Stimulated activated CD8-positive, alpha-beta memory T cell treated with anti-CD3 and anti-CD28 coated beads, Interleukin-15, amount 100 ng/mL, for 24 hours (primary cell): Measurements from ENCODE around the gene TMEM187.
A peak's percentile ranks its signal among the peaks of the same experiment; 100 is the strongest.

Experiments used
- DNase-seq: peaks from one replicate; pipeline ENCODE4 v3.0.0-alpha.2; 2020; ENCODE audit warnings: low read depth

TMEM187 gene

DNA sequence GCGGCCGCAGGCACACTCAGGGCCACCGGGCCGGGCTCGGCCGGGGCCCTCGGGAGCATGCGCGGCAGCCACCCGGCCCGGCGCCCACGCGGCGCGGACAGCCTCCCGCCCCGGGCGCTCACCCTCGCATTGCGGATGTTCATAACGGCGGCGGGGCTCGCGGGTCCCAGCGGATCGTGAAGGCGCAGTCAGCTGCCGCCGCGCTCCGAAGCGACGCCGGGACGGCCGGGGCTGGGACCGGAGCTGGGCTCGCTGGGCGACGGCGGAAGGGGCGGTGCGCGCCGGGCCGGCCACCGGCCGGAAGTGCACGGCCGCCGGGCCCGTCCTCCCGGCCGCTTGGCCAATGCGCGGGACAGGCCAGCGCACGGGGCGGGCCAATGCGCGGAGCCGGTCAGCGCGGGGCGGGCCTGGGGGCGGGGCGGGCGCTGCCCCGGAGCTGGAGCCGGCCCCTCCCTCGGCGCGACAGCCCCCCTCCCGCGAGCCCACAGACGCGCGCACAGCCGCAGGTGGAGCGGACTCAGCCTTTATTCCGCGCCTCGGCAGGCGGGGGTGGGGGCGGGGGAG, 37.7 kb upstream of the TMEM187 start, which contains the start of gene NAA10:
NAA10 (minus strand) TSS at position 276 of the 564 bp plus-strand sequence; CDS start at position 143, 133 bp downstream.
- DNase-seq, result no peak

DNA sequence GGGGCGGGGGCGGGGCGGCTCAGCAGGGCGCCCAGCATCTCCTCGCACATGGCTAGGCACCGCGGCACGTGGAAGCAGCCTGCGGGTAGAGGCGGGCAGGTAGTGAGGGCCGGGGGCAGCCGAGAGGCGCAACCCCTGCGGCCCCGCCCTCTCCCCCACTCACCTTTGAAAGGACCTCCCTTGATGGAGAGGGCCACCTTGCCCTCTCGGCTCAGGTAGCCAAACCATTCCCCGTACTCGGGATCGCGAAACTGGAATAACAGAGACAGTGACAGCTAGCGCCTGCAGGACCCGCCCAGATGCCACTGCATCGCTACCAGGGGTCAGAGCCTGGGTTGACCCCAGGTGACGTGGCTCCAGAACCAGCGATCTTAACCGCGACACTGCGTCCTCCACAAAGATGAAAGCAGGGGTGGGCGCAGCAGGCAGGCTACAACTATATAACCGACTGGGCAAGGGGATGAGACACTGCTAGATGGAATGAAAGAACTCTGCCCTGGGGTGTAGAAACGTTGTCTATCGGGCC, 37.2 kb upstream of the TMEM187 start:
- DNase-seq, result no peak

DNA sequence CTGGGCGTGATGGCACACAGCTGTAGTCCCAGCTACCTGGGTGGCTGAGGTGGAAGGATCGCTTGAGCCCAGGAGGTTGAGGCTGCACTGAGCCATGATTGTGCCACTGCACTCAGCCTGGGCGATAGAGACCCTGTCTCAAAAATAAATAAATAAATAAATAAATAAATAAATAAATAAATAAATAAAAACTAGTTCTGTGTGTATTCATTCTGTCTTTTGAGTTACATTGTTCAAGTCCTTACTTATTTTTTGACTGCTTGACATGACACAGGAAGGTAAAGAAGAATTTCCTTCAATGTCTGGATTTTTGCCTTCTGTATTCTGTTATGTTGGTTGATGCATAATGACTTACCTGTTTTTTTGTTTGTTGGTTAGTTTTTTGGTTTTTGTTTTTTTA, 35.5 kb upstream of the TMEM187 start:
- no peak for DNase-seq

DNA sequence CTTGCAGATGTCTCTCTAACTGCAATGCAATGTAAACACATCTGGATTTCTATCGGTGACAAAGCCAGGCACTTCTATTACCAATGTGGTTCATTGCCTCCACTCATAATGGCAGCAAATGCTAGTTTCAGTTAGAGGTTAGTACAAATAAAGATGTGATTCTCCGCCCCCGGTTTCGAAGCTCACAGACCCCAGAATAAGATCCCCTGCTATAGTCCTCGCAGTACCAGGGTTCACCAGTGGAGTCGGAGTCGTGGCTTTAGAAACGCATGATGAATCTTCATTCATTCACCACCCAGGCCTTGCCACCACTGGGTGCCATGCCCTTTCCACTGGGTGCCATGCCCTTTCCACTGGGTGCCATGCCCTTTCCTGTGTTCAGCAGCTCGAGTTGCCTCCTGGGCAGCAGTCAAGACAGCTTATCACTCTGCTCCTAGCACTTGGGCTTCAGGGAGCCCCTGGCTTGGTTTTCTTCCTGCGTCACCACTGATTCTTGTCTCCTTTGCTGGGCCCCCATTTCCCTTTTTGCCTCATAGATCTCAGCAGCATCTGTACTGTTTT, 34.2 kb upstream of the TMEM187 start:
- DNase-seq, result no peak

DNA sequence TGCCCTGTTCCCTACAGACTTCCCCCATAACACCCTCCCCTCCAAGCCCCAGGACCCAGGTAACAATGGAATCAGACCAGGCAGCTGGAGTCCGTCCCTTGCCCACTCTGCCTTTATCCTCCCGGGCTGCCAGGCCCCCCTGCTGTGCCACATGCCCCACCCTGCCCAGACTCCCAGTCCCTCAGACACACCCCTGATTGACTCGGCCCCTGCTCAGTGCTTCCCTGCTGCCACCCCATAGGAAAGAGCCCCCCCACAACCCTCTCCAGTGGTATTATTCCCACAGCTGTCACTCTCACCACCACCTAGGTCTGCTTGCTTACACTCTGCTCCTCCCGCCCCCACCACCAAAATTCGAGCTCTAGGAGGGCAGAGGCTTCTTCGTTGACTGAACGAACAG, 33.0 kb upstream of the TMEM187 start:
- no peak for DNase-seq

DNA sequence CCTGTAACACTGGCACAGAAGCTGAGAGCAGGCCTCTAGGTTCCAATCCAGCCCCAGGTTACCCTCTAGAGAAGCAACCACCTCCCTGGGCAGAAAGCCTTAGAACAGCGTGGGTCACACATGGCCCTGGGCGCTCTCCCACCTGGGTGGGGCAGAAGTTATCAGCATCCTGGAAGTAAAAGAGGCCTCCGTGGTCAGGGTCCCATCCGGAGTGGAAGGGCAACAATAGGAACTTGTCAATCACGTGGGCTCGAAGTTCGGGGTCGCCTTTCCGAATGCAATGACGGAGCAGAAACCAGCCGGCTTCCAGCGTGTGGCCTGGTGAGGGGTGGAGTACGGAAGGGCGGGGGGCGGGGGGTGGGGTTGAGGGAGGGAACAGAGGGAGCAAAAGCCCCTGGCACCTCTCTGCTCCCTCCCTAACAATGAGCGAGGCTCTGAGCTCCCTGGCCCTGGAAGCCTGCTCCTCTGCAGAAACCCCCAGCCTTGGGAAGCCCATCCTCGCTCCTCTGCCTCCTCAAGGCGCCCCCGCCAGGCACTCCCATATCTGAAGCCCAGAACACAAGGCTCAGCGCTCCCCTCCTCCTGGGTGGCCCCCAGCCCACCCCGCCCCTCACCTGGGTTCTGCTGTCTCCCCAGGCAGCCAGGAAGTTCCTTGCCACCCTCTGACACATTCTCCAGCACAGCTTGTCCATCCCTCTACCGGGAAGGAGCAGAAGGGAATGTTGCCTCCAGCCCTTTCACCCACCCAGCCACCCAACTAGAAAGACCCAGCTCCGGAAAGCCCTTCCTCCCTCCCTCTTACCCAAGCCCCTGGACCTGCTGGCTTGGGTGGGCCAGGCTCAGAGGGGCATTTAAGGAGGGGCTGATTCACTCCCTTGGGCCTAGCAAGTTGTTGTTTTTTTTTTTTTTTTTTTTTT, 31.0 kb upstream of the TMEM187 start:
- no peak for DNase-seq

DNA sequence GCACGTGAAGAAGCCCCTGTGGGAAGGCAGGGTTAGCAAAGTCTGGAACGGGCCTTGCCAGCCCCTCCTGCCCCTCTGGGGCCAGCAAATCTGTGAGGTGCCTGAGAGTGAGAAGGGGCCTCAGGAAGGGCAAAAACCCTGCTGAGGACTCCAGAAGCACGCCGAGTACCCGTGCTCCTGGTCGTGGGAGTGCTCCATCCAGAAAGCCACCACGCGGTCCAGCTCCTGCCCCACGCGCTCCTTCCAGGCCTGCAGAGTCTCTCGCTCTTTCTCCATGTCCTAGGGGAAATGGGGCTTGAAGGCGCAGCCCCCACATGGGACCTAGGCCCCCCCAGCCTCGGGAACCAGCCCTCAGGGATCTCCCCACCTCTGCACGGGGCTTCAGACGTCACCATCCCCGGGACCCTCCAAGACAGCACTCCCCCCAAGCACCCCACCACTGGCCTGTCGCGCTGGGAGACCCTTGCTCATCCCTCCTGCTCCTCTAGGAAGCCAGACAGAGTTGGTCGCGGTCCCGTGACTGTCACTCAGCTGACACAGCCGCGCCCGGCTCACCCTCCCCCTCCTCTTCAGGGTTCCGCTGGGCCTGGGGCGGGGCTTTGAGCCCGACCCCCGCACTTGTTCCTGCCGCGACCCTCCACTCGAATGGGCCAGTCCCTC, 28.3 kb upstream of the TMEM187 start, which contains the start of gene RENBP:
RENBP (minus strand) TSS at position 504 of the 660 bp plus-strand sequence; CDS start at position 471, 33 bp downstream.
- DNase-seq, result no peak

DNA sequence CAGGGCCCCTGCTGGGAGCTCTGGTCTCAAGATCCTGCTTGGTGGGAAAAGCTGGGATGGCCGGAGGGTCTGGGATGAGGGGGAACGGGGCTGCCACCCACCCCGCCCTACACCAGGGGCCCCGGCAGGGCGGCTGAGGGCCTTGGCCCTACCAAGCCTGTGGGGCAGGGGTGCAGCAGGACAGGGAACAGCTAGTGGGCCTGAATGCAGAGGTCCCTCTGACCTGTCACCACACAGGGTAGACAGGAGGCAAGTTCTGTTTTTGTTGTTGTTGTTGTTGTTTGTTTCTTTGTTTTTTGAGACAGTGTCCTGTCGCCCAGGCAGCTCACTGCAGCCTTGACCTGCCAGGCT, 27.8 kb upstream of the TMEM187 start:
- DNase-seq, result no peak

DNA sequence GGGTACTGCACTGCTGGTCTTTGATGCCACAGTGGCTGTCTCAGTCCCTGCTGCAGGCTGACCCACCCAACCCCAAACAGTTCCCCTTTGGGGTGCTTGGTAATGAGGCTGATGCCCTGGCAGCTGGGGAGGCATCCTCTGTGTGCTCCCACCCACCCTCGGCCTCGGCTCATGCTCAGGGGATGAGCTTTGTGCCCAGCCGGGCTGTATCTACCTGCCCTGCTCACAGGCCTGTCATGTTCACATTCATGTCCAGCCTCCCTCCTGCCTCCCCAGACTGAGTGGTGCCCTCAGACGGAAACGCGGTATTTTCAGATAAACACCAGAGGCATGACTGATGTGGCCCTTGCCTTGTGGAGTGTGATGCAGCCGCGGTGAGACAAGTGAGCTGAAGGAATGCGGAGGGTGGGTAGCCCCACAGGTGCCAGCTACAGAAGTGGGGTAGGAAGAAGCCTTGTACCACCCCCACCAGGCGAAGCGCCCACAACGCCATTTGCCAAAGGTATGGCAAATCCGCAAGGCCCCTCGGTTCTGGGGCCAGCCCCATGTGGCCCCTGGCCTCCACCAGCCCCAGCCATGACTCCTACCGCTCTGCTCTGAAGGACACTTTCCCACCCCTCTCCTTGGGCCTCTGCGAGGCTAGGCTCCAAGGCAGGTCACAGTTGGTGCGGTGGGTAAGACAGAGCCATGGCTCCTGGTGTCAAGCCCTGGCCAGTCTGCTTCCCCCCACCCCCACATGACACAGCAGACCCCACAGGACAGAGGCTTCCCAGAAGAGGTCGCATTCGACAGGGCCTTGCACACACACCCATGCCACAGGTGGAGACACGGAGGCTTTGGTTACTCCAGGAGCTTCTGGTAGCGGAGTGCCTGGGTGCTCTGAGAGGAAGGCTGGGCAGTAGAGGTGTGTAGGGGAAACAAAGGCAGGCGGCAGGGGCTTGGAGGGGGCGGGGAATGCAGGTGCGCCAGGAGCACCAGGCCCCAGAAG, 26.3 kb upstream of the TMEM187 start:
- DNase-seq, result no peak

DNA sequence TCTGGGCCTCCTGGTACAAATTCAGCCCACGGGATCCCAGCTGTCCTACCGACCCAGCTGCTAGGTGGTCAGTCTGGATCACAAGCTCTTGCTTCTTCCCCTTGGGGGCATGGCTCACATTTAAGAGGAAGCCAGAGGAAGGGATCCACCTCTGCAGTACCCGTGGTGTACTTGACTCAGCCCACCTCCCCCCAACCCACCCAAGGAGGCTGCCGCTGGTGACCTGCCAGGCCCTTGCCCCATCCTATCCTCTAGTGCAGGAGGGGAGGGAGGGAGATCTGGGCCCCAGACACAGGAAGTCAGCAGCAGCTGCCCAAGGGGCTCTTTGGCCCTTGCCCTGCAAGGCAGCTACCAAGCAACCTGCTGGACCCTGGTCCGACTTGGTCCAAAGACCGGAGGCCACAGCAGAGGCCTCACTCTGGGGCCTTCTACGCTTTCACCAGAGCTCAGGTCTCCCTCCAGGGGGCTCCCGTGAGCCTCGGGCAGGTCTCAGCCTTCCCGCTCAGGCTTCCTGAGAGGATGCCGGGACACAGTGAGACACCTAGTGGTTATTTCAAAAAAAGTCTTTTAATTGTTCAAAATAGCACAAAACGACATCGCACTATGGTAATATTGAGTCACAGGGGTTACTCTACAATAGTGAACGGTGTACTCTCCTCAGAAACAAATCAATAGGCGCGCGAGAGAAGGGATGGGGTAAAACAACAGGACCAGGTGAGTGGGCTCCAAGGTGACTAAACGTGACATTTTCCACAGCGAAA, 25.4 kb upstream of the TMEM187 start:
- DNase-seq, result no peak

DNA sequence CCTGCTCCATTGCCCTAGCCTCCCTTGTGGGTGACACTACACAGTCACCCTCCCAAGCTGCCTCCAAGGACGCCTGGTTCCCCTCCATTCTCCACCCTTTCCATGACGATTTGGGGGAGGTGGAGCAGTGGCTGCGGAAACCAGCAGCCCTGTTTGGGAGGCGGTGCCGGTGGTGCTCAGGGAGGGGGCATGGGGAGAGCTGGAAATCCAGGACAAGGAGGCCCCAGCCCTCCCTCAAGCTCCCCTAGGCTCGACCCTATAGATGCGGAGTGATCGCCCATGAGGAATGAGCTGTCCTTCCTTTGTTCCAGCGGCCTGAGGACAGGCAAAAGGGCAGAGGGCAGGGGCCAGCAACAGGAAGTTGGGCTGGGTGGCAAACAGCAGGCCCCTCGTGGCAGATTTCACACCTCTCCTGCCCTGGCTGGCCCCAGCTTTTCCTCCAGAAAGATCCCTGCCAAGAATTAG, 24.5 kb upstream of the TMEM187 start:
- no peak for DNase-seq

DNA sequence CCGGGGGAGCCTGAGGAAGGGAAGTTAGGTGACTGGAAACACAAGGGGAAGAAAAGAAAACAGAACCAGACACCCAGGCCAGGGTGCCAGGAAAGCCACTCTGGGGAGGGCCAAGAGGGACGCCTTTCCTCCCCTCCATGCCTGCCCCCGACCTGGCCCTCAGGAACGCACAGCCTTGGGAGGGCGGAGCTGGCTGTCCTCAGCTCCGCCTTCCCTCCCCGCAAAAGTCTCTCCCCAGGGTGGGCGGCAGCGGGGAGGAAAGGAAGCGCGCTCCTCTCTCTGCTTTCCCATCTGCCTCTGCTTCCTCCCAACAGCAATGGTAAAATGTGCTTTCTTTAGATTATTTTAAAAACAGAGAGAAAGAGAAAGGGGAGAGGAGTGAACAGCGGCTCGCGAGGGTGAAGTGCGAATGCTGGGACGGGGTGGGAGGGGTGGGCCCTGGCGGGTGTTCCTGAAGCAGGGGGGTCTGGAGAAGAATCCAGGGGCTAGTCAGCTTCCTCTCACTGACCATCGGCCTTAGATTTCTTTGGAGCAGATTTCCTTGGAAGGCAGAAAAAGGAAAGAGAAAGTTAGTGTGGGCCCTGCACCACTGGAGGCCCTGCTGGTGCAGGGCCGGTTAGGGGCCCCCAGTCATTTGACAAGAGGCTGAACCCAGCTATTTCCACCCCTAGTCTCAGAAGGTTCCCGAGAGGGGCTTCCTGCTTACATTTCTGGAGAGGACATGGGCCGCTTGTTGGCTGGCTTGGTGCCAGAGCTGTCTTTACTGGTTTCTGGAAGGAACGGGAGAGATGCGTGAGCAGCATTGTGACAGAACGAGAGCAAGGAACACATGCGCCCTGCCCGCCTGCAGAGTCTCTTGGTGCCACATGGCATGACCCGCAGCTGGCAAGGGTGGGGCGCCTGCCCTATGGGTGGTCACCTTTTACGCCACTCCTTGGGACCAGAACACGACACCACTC, 23.4 kb upstream of the TMEM187 start:
- DNase-seq, result no peak

DNA sequence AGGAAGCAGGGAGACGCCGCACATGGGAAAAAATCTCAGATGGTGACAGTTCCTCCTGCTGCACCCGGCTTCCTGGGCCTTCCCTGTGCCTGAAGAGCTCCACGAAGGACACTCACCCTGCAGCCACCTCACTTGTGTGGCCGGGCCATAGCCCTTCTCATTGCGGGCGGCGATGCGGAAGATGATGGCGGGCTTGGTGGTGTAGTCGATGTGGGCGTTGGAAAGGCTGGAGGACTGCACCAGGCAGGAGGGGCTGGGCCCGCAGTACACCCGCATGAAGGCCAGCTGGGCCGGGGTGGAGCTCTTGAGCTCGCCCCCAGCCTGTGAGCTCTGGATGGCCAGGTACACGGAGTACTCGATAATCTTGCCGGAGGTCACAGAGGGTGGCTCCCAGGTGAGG, 22.4 kb upstream of the TMEM187 start:
- DNase-seq, result no peak

DNA sequence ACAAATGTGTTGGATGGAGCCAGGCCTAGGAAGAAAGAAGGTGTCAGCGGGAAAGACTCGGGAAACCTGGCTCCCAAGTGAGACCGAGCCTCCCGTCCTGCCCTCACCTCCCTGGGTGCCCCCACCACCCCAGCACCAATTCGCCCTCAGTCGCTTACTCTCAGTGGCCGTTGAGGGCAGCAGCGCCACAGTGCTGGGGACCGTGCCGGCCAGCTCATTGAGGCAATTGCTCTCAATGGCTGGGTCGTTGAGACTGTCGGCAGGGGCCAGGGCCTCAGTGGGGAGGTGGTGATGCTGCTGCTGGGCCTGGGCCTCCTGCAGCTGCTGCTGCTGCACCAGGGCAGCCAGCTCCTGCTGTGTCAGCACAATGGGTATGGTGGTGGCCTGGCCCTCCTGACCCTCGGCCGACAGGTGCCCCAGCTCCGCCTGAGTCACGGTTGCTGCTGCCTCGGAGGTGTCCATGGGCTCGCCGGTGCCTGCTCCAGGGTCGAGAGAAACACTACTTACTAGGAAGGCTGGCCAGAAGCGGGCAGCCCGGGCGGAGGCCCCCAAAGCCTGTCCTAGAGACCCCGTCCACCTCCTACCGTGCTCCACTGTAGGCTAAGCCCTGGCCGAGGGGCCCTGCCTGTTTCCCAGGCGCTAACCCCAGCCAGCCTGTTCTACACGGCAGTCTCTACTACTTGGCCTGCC, 20.7 kb upstream of the TMEM187 start:
- DNase-seq, result no peak

DNA sequence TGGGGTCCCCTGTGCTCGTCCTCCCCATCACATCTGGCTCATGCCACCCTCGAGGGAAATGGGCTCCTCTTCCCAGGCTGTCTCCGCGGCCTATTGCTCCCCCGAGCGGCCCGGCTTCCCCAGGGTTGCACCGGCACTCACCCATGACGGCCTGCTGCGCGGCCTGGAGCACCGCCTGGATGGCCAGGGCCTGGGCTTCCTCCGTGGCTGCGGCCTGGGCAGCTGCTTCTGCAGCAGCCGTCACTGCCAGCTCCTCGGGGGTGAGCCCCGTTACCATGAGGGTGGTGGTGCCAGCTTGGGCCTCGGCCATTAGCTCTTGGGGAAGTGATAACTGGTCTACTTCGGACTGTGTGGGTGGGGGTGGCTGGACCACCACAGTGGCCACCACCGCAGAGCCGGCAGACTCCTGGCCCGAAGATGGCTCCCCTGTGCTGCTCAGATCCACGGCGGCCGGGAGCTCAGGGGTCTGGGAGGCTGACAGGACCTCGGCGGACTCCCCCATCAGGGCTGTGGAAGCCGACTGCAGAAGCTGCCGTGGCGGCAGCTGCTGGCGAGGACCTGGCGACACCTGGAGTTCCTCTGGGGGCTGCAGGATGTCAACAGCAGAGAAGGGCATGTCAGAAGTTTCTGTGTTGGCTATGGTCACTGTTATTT, 20.1 kb upstream of the TMEM187 start:
- DNase-seq, result no peak

DNA sequence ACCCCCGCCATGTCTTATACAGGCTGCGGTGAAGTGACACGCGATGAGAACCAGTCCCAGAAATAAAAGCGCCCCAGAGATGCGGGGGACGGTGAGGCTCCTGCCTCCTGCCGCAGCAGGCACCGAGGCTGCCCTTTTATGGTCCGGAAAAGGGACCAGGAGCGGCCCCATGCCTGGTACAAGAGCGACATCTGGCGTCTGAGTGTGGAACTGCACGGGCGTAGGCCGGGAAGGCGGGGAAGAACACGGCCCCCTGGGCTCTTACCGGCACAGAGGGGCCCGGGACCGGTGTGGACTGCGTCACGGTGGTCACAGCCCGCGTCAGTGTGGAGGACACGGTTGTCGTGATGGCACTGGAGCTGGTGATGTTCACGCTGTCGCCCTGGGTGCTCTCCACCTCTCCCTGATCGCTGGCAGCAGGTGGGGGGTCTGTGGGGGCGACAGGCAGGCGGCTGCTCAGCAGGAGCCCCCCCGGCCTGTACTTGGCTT, 19.2 kb upstream of the TMEM187 start:
- peak; percentile 57 for DNase-seq

DNA sequence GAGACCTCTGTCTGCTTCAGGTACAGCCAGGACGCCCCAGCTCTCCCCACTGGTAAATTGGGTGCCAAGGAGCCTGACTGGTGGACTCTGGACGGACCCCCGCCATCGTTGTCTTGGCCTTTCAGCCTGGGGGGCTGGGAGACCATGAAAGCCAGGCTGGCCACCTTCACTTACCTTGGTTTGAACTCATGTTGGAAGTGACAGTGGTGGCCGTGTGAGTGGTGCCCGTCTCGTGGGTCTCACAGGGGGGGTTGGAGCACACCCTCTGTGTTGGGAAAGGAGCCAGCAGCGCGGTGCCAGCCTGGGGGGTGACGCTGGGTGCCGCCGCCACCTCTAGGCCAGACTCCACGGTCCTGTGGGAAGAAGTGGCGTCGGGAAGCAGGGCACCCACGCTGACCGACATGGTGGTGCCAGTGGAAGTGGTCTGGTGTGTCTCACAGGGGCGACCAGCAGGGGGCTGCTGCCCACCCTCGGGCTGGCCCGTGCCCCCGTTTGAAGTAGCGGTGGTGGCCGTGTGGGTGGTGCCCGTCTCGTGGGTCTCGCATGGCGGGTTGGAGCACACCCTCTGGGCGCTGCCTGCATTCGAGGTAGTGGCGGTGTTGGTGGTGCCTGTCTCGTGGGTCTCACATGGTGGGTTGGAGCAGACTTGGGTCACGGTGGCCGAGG, 18.5 kb upstream of the TMEM187 start:
- no peak for DNase-seq
